Tibial nerve (tissue), 4 donors: ENCODE data around the gene TPM3. TPM values are rescaled to one million over a fixed set of nuclear protein-coding genes. Genes with fewer than 3 reads are reported as not detected.

Experiments
- DNase-seq, 2 donors: peaks; one replicate each; pipeline ENCODE4 v3.0.0-alpha.2; 2019; ENCODE audit warnings: low spot score in 2 of 2
- H3K27ac ChIP-seq, 4 donors: fragments of 200-600 bp; sonication (generic) in 3 of 4; one replicate each; pipeline ENCODE4 v1.5.1; 2017 to 2019; ENCODE audit warnings: mild to moderate bottlenecking in 1 of 4
- H3K27me3 ChIP-seq, 2 donors: fragments of 200-600 bp; sonication (generic) in 1 of 2; one replicate each; pipeline versions ENCODE4 v1.5.1 to v1.6.0; 2017 to 2019
- H3K36me3 ChIP-seq, 3 donors: fragments of 200-600 bp; sonication (generic); one replicate each; pipeline ENCODE4 v1.5.1; 2018 to 2019
- H3K4me1 ChIP-seq, 4 donors: fragments of 200-600 bp; sonication (generic) in 3 of 4; one replicate each; pipeline ENCODE4 v1.5.1; 2017 to 2019
- H3K4me3 ChIP-seq, 4 donors: fragments of 200-600 bp; sonication (generic) in 3 of 4; one replicate each; pipeline ENCODE4 v1.5.1; 2017 to 2019; ENCODE audit warnings: mild to moderate bottlenecking in 1 of 4, moderate library complexity in 1 of 4
- H3K9me3 ChIP-seq, 4 donors: fragments of 200-600 bp; sonication (generic) in 3 of 4; one replicate each; pipeline ENCODE4 v1.5.1; 2017 to 2019
- EP300 ChIP-seq, 2 donors: sonication (generic); formaldehyde crosslinking; IDR thresholded peaks; one replicate each; pipeline ENCODE4 v1.6.1; 2017; ENCODE audit warnings: antibody characterized with exemption in 2 of 2, mild to moderate bottlenecking in 1 of 2
- POLR2A ChIP-seq, 2 donors: fragments of 450-650 bp; IDR thresholded peaks; one replicate each; pipeline ENCODE4 v1.6.1; 2017; ENCODE audit warnings: antibody characterized with exemption in 2 of 2, mild to moderate bottlenecking in 2 of 2, moderate library complexity in 2 of 2
- WGBS, 2 donors: methylation state at CpG; one replicate each; pipeline ENCODE4 v1.1.5; 2018; 5-methylcytosine and 5-hydroxymethylcytosine counted together
- total RNA-seq, 4 donors: library from RNA; depleted of rRNA; stranded (reverse); fragments of >200 nt; gene quantifications; one replicate each; pipeline ENCODE4 v1.1.0, GENCODE V29; 2016
- TF ChIP-seq, protein P1 (sequence below), 5 experiments: fragments of 200-600 bp in 3 of 5; fragments of 450-650 bp in 2 of 5; sonication (generic) in 3 of 5; IDR thresholded peaks; one replicate each; pipeline ENCODE4 v1.5.1; 2016 to 2019; ENCODE audit warnings: antibody characterized with exemption in 5 of 5, mild to moderate bottlenecking in 3 of 5, moderate library complexity in 2 of 5

TPM3 gene
- total RNA-seq, 4 donors from 2014 or later: 170 to 251 (median 222) TPM

DNA sequence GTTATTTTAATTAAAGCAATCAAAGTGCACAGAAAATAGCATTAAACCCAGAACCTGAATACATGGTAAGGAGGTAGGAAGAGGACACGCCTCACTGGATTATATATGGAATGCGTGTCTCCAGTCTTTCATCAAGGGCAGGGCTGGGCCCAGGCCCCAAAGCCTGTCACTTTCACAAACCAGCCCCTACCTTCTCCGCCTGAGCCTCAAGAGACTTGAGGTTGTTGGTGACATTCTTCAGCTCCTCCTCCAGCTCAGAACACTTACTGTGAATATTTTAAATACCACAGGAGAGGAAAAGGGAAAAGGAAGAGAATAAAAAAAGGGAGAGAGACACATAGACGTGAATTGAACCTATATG, 20.7 kb downstream of the TPM3 start:
- Histone ChIP-seq H3K4me1 (peaks cover 0 to 13% (median 7%) of the 10 kb centered on the region in 4 donors), H3K9me3 (no peaks in the 10 kb centered on the region), H3K27me3 (no peaks in the 10 kb centered on the region), H3K27ac (no peak overlapping the region), H3K36me3 (peaks cover 6 to 95% (median 52%) of the 10 kb centered on the region in 3 donors), H3K4me3 (no peak overlapping the region)
- DNase-seq: no peak
- TF ChIP-seq EP300 (IDR thresholded peaks at IDR 0.05): no peak
- TF ChIP-seq, protein P1, sequence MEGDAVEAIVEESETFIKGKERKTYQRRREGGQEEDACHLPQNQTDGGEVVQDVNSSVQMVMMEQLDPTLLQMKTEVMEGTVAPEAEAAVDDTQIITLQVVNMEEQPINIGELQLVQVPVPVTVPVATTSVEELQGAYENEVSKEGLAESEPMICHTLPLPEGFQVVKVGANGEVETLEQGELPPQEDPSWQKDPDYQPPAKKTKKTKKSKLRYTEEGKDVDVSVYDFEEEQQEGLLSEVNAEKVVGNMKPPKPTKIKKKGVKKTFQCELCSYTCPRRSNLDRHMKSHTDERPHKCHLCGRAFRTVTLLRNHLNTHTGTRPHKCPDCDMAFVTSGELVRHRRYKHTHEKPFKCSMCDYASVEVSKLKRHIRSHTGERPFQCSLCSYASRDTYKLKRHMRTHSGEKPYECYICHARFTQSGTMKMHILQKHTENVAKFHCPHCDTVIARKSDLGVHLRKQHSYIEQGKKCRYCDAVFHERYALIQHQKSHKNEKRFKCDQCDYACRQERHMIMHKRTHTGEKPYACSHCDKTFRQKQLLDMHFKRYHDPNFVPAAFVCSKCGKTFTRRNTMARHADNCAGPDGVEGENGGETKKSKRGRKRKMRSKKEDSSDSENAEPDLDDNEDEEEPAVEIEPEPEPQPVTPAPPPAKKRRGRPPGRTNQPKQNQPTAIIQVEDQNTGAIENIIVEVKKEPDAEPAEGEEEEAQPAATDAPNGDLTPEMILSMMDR (IDR thresholded peaks at IDR 0.05): no peak
- TF ChIP-seq POLR2A (IDR thresholded peaks at IDR 0.05): no peak
- WGBS, 2 donors: 88 to 95% methylated on average over 4 of the region's 4 CpGs

DNA sequence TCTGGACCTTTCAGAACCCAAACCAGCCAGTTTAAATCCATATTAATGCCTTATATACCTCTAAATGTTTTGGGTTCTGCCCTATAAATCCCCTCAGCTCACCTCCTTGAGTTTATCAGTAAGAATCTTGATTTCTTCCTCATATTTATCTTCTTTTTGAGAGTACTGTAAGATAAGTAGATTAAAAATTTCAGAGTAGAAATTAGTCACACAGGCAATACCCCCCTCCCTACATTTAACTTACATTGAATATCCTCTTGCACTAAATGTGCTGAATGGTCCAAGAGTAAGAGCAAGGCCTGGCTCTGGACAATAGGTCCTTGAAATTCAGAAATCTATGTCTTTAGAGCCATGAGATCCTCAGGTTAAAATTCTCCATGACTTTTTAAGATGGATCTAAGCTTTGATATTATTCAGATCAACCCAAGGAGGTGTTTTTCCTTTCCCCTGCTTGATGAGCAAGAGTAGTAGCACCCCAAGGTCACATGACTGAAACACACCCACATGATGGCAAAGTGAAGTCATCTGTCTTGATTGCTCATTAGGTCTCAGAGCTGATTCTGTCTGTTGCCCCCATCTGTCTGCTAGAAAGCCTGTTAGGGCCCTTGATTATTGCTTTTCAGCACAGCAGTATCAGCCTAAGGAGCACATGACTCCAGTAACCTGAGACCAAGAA, 21.2 kb downstream of the TPM3 start:
- Histone ChIP-seq H3K36me3 (peaks cover 6 to 97% (median 57%) of the 10 kb centered on the region in 3 donors), H3K27ac (no peak overlapping the region), H3K27me3 (no peaks in the 10 kb centered on the region), H3K9me3 (no peaks in the 10 kb centered on the region), H3K4me3 (no peak overlapping the region), H3K4me1 (peaks cover 0 to 8% (median 2%) of the 10 kb centered on the region in 4 donors)
- no peak for DNase-seq
- TF ChIP-seq EP300 (IDR thresholded peaks at IDR 0.05): no peak
- TF ChIP-seq, protein P1 (IDR thresholded peaks at IDR 0.05): no peak
- TF ChIP-seq POLR2A (IDR thresholded peaks at IDR 0.05): no peak

DNA sequence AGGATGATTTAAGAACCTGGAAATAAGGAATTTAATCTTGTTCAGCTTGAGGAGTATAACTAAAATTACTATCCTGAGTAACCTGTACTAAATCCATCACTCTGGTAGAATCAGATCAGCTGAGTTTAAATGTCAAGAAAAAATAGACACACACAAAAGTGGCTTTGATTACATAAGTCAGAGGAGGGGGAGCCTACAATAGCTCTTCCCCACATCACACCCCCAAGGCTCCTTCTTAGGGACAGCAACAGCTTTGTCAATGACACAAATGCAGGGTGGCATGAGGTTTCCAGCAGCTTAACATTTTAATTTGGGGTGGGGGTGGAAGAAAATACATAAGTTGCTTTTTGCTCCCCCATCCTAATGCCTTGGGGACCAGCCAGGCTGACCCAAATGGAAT, 24.4 kb downstream of the TPM3 start:
- Histone ChIP-seq H3K27me3 (no peaks in the 10 kb centered on the region), H3K9me3 (no peaks in the 10 kb centered on the region), H3K27ac (no peak overlapping the region), H3K36me3 (peaks cover 6 to 100% (median 72%) of the 10 kb centered on the region in 3 donors), H3K4me1 (no peaks in the 10 kb centered on the region), H3K4me3 (no peak overlapping the region)
- TF ChIP-seq POLR2A (IDR thresholded peaks at IDR 0.05): no peak
- no peak for TF ChIP-seq EP300 (IDR thresholded peaks at IDR 0.05)
- TF ChIP-seq, protein P1 (IDR thresholded peaks at IDR 0.05): no peak
- DNase-seq: no peak

DNA sequence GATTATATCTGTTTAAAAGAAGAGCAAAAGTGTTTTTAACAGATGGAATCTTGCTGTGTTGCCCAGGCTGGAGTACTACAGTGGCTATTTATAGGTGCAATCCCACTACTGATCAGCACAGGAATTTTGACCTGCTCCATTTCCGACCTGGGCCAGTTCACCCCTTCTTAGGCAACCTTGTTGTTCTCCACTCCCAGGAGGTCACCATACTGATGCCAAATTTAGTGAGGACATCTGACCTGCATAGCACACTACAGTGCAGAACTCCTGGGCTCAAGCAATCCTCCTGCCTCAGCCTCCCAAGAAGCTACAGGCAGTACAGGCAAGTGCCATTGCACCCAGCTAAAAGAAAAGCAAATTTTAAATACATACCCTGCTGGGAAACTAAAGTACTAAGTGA, 25.7 kb downstream of the TPM3 start:
- TF ChIP-seq POLR2A (IDR thresholded peaks at IDR 0.05) (no peak), EP300 (IDR thresholded peaks at IDR 0.05) (no peak)
- TF ChIP-seq, protein P1 (IDR thresholded peaks at IDR 0.05): no peak
- Histone ChIP-seq H3K27ac (no peak overlapping the region), H3K4me1 (no peaks in the 10 kb centered on the region), H3K9me3 (no peaks in the 10 kb centered on the region), H3K27me3 (no peaks in the 10 kb centered on the region), H3K4me3 (no peak overlapping the region), H3K36me3 (peaks cover 0 to 97% (median 59%) of the 10 kb centered on the region in 3 donors)
- no peak for DNase-seq
- WGBS, 2 donors: 82 to 91% methylated on average over 1 of the region's 1 CpG

DNA sequence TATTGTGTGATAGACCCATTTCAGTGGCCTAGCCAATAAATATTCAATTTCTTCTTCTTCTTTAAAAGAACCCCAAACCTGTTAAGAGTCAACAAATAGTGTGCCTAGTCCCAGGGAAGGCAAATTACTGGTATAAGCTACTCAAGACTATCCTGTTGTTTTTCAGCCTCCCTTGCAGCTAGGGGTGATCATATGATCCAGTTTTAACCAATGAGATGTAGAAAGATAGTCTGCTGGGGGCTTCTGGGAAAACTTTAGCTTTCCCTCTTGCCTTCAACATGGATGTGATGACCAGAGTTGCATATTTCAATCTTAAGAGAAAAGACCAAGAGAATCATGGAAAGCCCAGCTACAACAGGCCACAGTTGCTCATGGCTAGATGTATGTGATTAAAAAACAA, 32.3 kb downstream of the TPM3 start:
- peaks cover 0 to 50% (median 30%) of the 10 kb centered on the region in 4 donors for H3K4me1 ChIP-seq
- peaks cover 0 to 58% (median 10%) of the 10 kb centered on the region in 3 donors for H3K36me3 ChIP-seq
- H3K27me3 ChIP-seq: no peaks in the 10 kb centered on the region
- no peak overlapping the region for H3K4me3 ChIP-seq
- H3K9me3 ChIP-seq: peaks cover 0 to 2% (median 0%) of the 10 kb centered on the region in 4 donors
- DNase-seq: no peak
- peak overlapping the region in 2 of 4 donors; percentile 65 to 71 for H3K27ac ChIP-seq
- TF ChIP-seq, protein P1 (IDR thresholded peaks at IDR 0.05): no peak
- no peak for TF ChIP-seq EP300 (IDR thresholded peaks at IDR 0.05)
- TF ChIP-seq POLR2A (IDR thresholded peaks at IDR 0.05): no peak
